SK-N-SH (cell line): Measurements from ENCODE around the gene RSPH4A. TPM values are rescaled to one million over a fixed set of nuclear protein-coding genes. Genes with fewer than 3 reads are reported as not detected.
A peak's percentile ranks its signal among the peaks of the same experiment; 100 is the strongest.

Experiments
- CTCF ChIA-PET: fragments of 300-600, 350-600 bp; formaldehyde crosslinking; extraction: SDS; loops from one replicate; lab custom pipeline; 2021; lab: Yijun Ruan, JAX
- POLR2A ChIA-PET: fragments of 350-600 bp; sonication (Branson Sonifier 250); formaldehyde crosslinking; extraction: SDS; loops from one replicate; lab custom pipeline; 2020; ENCODE audit warnings: antibody characterized with exemption, inconsistent platforms; lab: Yijun Ruan, JAX
- DNase-seq: peaks from one replicate; pipeline ENCODE4 v3.0.0; 2012
- H2AFZ ChIP-seq: fragments of 200-600 bp; sonication (generic); 2 replicates; pipeline ENCODE4 v1.8.1; 2016; ENCODE audit warnings: antibody characterized with exemption, mild to moderate bottlenecking, low read depth
- H3F3A ChIP-seq: fragments of 200-600 bp; sonication (generic); replicated peaks from 2 replicates; pipeline ENCODE3; 2016; ENCODE audit warnings: antibody characterized with exemption, mild to moderate bottlenecking; ENCODE audit not compliant: insufficient read depth
- H3K27ac ChIP-seq, 2 experiments: fragments of 200-500 bp in 1 of 2; fragments of 200-600 bp in 1 of 2; sonication (Bioruptor generic) in 1 of 2; sonication (generic), shearing (Covaris generic) in 1 of 2; 2 replicates each; pipeline versions ENCODE4 v1.5.1 to v1.6.1; 2014 to 2016; ENCODE audit warnings: low read depth in 2 of 2, inconsistent platforms in 1 of 2, low read length in 1 of 2, mild to moderate bottlenecking in 1 of 2, mixed read lengths in 1 of 2
- H3K27me3 ChIP-seq: fragments of 200-600 bp; sonication (generic), shearing (Covaris generic); 2 replicates; pipeline ENCODE4 v1.6.1; 2016; ENCODE audit warnings: mixed run types; ENCODE audit not compliant: insufficient read depth
- H3K36me3 ChIP-seq, 2 experiments: fragments of 200-500 bp in 1 of 2; fragments of 200-600 bp in 1 of 2; sonication (Bioruptor generic) in 1 of 2; sonication (generic) in 1 of 2; replicated peaks in 1 of 2; 2 replicates each; pipeline versions ENCODE3 to v1.5.1; 2014 to 2016; ENCODE audit warnings: low read length in 1 of 2, mild to moderate bottlenecking in 1 of 2; ENCODE audit not compliant: insufficient read depth in 2 of 2, control insufficient read depth in 1 of 2
- H3K4me1 ChIP-seq, 2 experiments: fragments of 200-500 bp in 1 of 2; fragments of 200-600 bp in 1 of 2; sonication (Bioruptor generic) in 1 of 2; sonication (generic), shearing (Covaris generic) in 1 of 2; 2 replicates each; pipeline versions ENCODE4 v1.5.1 to v1.6.1; 2014 to 2016; ENCODE audit warnings: low read depth in 1 of 2, low read length in 1 of 2, mixed run types in 1 of 2; ENCODE audit not compliant: insufficient read depth in 2 of 2, control insufficient read depth in 1 of 2
- H3K4me2 ChIP-seq: fragments of 200-600 bp; sonication (generic), shearing (Covaris generic); 2 replicates; pipeline ENCODE4 v1.6.1; 2017; ENCODE audit warnings: mixed run types
- H3K4me3 ChIP-seq, 2 experiments: fragments of 200-500 bp in 1 of 2; fragments of 200-600 bp in 1 of 2; sonication (Bioruptor generic) in 1 of 2; sonication (generic), shearing (Covaris generic) in 1 of 2; 2 replicates each; pipeline versions ENCODE4 v1.5.1 to v1.8.1; 2014 to 2016; ENCODE audit warnings: low read depth in 2 of 2, inconsistent platforms in 1 of 2, low read length in 1 of 2, mild to moderate bottlenecking in 1 of 2, mixed read lengths in 1 of 2, moderate library complexity in 1 of 2
- H3K79me2 ChIP-seq: fragments of 200-600 bp; sonication (generic); 2 replicates; pipeline ENCODE4 v1.8.1; 2017; ENCODE audit warnings: mild to moderate bottlenecking; ENCODE audit not compliant: insufficient read depth
- H3K9ac ChIP-seq: fragments of 200-600 bp; sonication (generic); 2 replicates; pipeline ENCODE4 v1.6.1; 2017; ENCODE audit warnings: mixed run types
- H3K9me2 ChIP-seq: fragments of 200-600 bp; sonication (generic); 2 replicates; pipeline ENCODE4 v1.6.1; 2017; ENCODE audit warnings: mixed run types
- H3K9me3 ChIP-seq: fragments of 200-600 bp; sonication (generic); 2 replicates; pipeline ENCODE4 v1.6.1; 2017; ENCODE audit warnings: mixed run types, mild to moderate bottlenecking, moderate library complexity
- H4K20me1 ChIP-seq: fragments of 200-600 bp; sonication (generic); 2 replicates; pipeline ENCODE4 v1.6.1; 2017; ENCODE audit warnings: mild to moderate bottlenecking, mixed run types; ENCODE audit not compliant: insufficient read depth
- EP300 ChIP-seq, 2 experiments: IDR thresholded peaks; 2 replicates each; pipeline versions ENCODE4 v1.4.0 to v1.6.1; 2012; ENCODE audit warnings: borderline replicate concordance in 1 of 2, low read depth in 1 of 2, low read length in 1 of 2
- EZH2phosphoT487 ChIP-seq: fragments of 200-600 bp; sonication (generic); IDR thresholded peaks from 2 replicates; pipeline ENCODE4 v1.6.1; 2017; ENCODE audit warnings: low read depth, mixed run types, mild to moderate bottlenecking, antibody characterized with exemption, moderate library complexity, borderline replicate concordance
- FOXJ3 ChIP-seq: sonication (generic); formaldehyde crosslinking; IDR thresholded peaks from 2 replicates; pipeline ENCODE4 v1.5.1; 2020; ENCODE audit warnings: mild to moderate bottlenecking, missing genetic modification reagents
- GATA2 ChIP-seq: sonication (generic); formaldehyde crosslinking; IDR thresholded peaks from 2 replicates; pipeline ENCODE4 v1.5.0; 2020; ENCODE audit warnings: mild to moderate bottlenecking, missing genetic modification reagents
- MEF2A ChIP-seq: IDR thresholded peaks from 2 replicates; pipeline ENCODE4 v1.4.0; 2012; ENCODE audit warnings: low read depth, borderline replicate concordance
- NFIC ChIP-seq: IDR thresholded peaks from 2 replicates; pipeline ENCODE4 v1.4.0; 2012; ENCODE audit warnings: borderline replicate concordance
- RAD21 ChIP-seq: IDR thresholded peaks from 2 replicates; pipeline ENCODE4 v1.6.1; 2012; ENCODE audit warnings: mild to moderate bottlenecking, low read length
- SIN3A ChIP-seq: IDR thresholded peaks from 2 replicates; pipeline ENCODE4 v1.6.1; 2012; ENCODE audit warnings: low read depth, mild to moderate bottlenecking, low read length, moderate library complexity, borderline replicate concordance
- TEAD4 ChIP-seq: IDR thresholded peaks from 2 replicates; pipeline ENCODE4 v1.4.0; 2012; ENCODE audit warnings: mild to moderate bottlenecking, borderline replicate concordance; ENCODE audit not compliant: insufficient read depth
- whole genome bisulfite sequencing: methylation state at CpG from one replicate; pipeline ENCODE4 v1.1.6; 2017; ENCODE audit warnings: low lambda C conversion rate; 5-methylcytosine and 5-hydroxymethylcytosine counted together
- polyA plus RNA-seq, 3 experiments: library from polyadenylated mRNA; depleted of rRNA; stranded (reverse); fragments of >200 nt; gene quantifications; 2 replicates each; pipeline ENCODE4 v1.2.3, GENCODE V29; 2012
- TF ChIP-seq, protein P1 (sequence below): IDR thresholded peaks from 2 replicates; pipeline ENCODE4 v1.4.0; 2012; ENCODE audit warnings: low read depth, borderline replicate concordance
- TF ChIP-seq, protein P2 (sequence below): fragments of 200-600 bp; sonication (generic); IDR thresholded peaks from 2 replicates; pipeline ENCODE4 v1.6.1; 2017; ENCODE audit warnings: antibody characterized with exemption, mild to moderate bottlenecking, moderate library complexity
- TF ChIP-seq, protein P3 (sequence below): IDR thresholded peaks from 2 replicates; pipeline ENCODE4; 2012
- TF ChIP-seq, protein P4 (sequence below): fragments of 150-350 bp; IDR thresholded peaks from 2 replicates; pipeline ENCODE4 v1.6.1; 2017; ENCODE audit warnings: antibody characterized with exemption, low read length, low read depth, borderline replicate concordance

RSPH4A gene
- polyA plus RNA-seq, 1 of the 3 experiments (the other 2 are of a cell fraction): 0.30 TPM

DNA sequence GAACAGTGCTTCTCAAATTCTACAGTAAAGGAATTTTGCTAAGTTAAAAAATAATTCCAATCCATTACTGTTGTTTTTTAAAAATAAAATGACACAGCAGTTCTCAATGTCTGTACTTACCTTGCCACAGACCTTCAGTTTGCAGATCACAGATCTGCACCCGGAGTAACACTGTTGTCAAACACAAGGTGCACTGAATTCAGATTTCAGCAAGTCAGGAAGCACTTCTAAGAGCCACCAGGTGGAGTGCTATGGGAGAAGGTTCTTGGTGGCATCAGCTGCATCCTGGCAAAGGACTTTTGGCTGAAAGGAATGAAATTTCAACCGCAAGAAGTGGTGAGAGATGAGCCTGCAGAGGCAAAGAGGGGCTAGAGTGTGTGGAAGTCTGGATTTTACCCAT lies 17.4 kb downstream of the RSPH4A start:
- 97% methylated on average over 2 of the region's 2 CpGs for WGBS
- POLR2A ChIA-PET: no interaction called here
- no peak overlapping the region for H3K4me2 ChIP-seq
- peak; percentile 7 for DNase-seq
- peaks cover 13% of the 10 kb centered on the region for H3F3A ChIP-seq
- H4K20me1 ChIP-seq: no peaks in the 10 kb centered on the region
- TF ChIP-seq RAD21 (no peak), NFIC (no peak)
- TF ChIP-seq, protein P1, sequence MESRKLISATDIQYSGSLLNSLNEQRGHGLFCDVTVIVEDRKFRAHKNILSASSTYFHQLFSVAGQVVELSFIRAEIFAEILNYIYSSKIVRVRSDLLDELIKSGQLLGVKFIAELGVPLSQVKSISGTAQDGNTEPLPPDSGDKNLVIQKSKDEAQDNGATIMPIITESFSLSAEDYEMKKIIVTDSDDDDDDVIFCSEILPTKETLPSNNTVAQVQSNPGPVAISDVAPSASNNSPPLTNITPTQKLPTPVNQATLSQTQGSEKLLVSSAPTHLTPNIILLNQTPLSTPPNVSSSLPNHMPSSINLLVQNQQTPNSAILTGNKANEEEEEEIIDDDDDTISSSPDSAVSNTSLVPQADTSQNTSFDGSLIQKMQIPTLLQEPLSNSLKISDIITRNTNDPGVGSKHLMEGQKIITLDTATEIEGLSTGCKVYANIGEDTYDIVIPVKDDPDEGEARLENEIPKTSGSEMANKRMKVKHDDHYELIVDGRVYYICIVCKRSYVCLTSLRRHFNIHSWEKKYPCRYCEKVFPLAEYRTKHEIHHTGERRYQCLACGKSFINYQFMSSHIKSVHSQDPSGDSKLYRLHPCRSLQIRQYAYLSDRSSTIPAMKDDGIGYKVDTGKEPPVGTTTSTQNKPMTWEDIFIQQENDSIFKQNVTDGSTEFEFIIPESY: no peak
- TF ChIP-seq, protein P2, sequence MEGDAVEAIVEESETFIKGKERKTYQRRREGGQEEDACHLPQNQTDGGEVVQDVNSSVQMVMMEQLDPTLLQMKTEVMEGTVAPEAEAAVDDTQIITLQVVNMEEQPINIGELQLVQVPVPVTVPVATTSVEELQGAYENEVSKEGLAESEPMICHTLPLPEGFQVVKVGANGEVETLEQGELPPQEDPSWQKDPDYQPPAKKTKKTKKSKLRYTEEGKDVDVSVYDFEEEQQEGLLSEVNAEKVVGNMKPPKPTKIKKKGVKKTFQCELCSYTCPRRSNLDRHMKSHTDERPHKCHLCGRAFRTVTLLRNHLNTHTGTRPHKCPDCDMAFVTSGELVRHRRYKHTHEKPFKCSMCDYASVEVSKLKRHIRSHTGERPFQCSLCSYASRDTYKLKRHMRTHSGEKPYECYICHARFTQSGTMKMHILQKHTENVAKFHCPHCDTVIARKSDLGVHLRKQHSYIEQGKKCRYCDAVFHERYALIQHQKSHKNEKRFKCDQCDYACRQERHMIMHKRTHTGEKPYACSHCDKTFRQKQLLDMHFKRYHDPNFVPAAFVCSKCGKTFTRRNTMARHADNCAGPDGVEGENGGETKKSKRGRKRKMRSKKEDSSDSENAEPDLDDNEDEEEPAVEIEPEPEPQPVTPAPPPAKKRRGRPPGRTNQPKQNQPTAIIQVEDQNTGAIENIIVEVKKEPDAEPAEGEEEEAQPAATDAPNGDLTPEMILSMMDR: peak; percentile 32; the same call in 1 of the 2 replicates
- H3K9me2 ChIP-seq: no peaks in the 10 kb centered on the region
- peaks cover 31 to 35% of the 10 kb centered on the region in 2 experiments for H3K36me3 ChIP-seq
- H3K4me1 ChIP-seq: no peaks in the 10 kb centered on the region
- H2AFZ ChIP-seq: no peak overlapping the region
- no peaks in the 10 kb centered on the region for H3K79me2 ChIP-seq
- no peaks in the 10 kb centered on the region for H3K9me3 ChIP-seq
- H3K9ac ChIP-seq: no peak overlapping the region
- no peaks in the 10 kb centered on the region for H3K27me3 ChIP-seq
- no peak overlapping the region for H3K4me3 ChIP-seq
- CTCF ChIA-PET: interaction anchor here (1.4 kb wide), 1 partner anchor 14 kb away, joined by 4 read pairs; no protein-coding TSS in a partner anchor
- H3K27ac ChIP-seq: no peak overlapping the region

DNA sequence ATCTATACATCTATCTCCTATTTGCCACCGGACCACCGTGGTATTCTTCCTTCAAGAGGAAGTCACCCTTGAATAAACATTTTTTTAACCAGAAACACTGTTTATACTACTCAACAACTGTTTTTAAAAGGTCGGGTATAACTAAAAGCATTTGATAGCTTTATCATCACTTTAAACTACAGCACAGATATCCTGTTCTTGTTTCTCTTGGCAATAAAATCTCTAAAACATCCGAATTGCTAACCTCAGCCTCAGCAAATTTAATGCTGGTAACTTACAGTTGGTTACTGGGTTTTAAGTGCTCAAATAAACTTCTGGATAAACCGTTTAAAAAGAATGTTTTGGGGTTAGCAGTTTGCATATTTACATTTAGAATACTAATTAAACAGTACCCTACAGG lies 31.9 kb downstream of the RSPH4A start:
- Histone ChIP-seq H3F3A (peaks cover 11% of the 10 kb centered on the region), H3K79me2 (peaks cover 14% of the 10 kb centered on the region; the same call in 1 of the 2 replicates), H2AFZ (no peak overlapping the region), H3K27ac (peak overlapping the region in 1 of 2 experiments; percentile 31; a peak in 2 of 4 replicates), H3K27me3 (no peaks in the 10 kb centered on the region), H3K9ac (no peak overlapping the region), H3K9me3 (no peaks in the 10 kb centered on the region; the same call in 1 of the 2 replicates), H3K4me2 (peak overlapping the region; percentile 63), H4K20me1 (peaks cover 3% of the 10 kb centered on the region; the same call in 1 of the 2 replicates), H3K36me3 (peaks cover 27 to 47% of the 10 kb centered on the region in 2 experiments), H3K4me3 (no peak overlapping the region), H3K4me1 (peaks cover 0 to 16% of the 10 kb centered on the region in 2 experiments; a peak in 2 of 4 replicates), H3K9me2 (no peaks in the 10 kb centered on the region)
- no peak for DNase-seq
- TF ChIP-seq TEAD4 (no peak), EZH2phosphoT487 (no peak), GATA2 (no peak), EP300 (IDR thresholded peaks at IDR 0.05; ENCODE audit: borderline replicate concordance in 1 of 2, low read depth in 1 of 2, low read length in 1 of 2) (no peak), MEF2A (no peak), SIN3A (no peak), FOXJ3 (CRISPR knock-in tag) (no peak)
- TF ChIP-seq, protein P3, sequence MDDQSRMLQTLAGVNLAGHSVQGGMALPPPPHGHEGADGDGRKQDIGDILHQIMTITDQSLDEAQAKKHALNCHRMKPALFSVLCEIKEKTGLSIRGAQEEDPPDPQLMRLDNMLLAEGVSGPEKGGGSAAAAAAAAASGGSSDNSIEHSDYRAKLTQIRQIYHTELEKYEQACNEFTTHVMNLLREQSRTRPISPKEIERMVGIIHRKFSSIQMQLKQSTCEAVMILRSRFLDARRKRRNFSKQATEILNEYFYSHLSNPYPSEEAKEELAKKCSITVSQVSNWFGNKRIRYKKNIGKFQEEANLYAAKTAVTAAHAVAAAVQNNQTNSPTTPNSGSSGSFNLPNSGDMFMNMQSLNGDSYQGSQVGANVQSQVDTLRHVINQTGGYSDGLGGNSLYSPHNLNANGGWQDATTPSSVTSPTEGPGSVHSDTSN: no peak
- TF ChIP-seq, protein P4, sequence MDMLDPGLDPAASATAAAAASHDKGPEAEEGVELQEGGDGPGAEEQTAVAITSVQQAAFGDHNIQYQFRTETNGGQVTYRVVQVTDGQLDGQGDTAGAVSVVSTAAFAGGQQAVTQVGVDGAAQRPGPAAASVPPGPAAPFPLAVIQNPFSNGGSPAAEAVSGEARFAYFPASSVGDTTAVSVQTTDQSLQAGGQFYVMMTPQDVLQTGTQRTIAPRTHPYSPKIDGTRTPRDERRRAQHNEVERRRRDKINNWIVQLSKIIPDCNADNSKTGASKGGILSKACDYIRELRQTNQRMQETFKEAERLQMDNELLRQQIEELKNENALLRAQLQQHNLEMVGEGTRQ: no peak
- 51% methylated on average over 5 of the region's 5 CpGs for WGBS
- ChIA-PET CTCF (interaction anchor here (0.6 to 1.7 kb wide), 7 partner anchors 12 to 432 kb away, joined by 3 to 8 read pairs (median 4); partner anchors contain the start of gene CALHM6), POLR2A (no interaction called here)
